SU-DHL-6 (cell line): Measurements from ENCODE around the gene RNF217.

ENCODE experiments used
- CTCF ChIP-seq: fragments of 200-600 bp; sonication (generic); IDR thresholded peaks from one replicate; pipeline ENCODE4 v1.5.1; 2017; ENCODE audit warnings: antibody characterized with exemption, mild to moderate bottlenecking, low read length, moderate library complexity; ENCODE audit not compliant: insufficient read depth, poor library complexity, severe bottlenecking
- EZH2phosphoT487 ChIP-seq: fragments of 200-600 bp; sonication (generic), shearing (Covaris generic); conservative IDR thresholded peaks from 2 replicates; pipeline ENCODE4 v1.6.1; 2018; ENCODE audit warnings: mild to moderate bottlenecking, antibody characterized with exemption, low read length, moderate library complexity, mixed read lengths

DNA sequence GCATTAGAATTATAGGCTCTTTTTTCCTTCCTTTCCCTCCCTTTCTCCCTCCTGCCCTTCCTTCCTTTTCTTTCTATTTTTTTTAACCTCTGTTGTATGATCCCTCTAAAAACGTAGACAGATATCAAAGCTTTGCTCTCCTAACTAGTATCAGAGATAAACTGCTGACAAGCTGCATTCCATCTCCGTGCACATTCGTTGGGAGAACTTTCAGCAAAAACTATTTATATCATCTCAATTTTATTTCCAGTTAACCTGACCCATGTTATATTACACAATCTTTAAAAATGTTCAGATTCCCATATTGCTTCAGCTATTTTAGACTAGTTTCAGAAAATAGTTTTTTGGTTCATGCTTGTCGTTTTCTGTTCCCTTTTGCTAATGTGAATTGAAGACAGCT is 47.3 kb downstream of the RNF217 start:
- TF ChIP-seq CTCF (no peak), EZH2phosphoT487 (no peak)
